GM23338 (cell line): ENCODE results near the gene PIK3R4.

ENCODE experiments used
- POLR2AphosphoS5 ChIP-seq: IDR thresholded peaks from 2 replicates; pipeline ENCODE4 v1.6.1; 2016; ENCODE audit warnings: antibody characterized with exemption, low read depth
- ZNF331 ChIP-seq: fragments of 250-450 bp; sonication (Bioruptor Pico); IDR thresholded peaks from 2 replicates; pipeline ENCODE4 v1.5.0; 2020; ENCODE audit warnings: low read depth, mild to moderate bottlenecking, moderate library complexity
- TF ChIP-seq, protein P1 (sequence below), 2 experiments: fragments of 200-600 bp in 1 of 2; sonication (generic) in 1 of 2; conservative IDR thresholded peaks; 2 replicates each; pipeline versions ENCODE4 v1.5.1 to v1.6.1; 2016 to 2017; ENCODE audit warnings: antibody characterized with exemption in 2 of 2, low read depth in 2 of 2, mild to moderate bottlenecking in 2 of 2, moderate library complexity in 1 of 2
- TF ChIP-seq, protein P2 (sequence below): IDR thresholded peaks from one replicate; pipeline ENCODE4 v1.6.1; 2018; ENCODE audit warnings: antibody characterized with exemption; ENCODE audit not compliant: unreplicated experiment

DNA sequence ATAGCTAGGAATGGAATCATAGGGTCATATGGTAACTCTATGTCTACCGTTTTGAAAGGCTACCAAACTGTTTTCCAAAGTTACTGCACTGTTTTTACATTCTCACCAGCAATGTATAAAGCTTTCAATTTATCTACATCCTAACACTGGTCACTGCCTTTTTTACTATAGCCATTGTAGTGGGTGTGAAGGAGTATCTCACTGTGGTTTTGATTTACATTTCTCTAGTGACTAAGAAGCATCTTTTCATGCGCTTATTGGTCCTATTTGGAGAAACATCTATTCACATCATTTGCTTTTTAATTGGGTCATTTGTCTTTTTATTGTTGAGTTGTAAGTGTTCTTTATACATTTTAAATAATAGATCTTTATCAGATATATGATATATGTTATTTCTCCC, 53.3 kb downstream of the PIK3R4 start:
- TF ChIP-seq, protein P1, sequence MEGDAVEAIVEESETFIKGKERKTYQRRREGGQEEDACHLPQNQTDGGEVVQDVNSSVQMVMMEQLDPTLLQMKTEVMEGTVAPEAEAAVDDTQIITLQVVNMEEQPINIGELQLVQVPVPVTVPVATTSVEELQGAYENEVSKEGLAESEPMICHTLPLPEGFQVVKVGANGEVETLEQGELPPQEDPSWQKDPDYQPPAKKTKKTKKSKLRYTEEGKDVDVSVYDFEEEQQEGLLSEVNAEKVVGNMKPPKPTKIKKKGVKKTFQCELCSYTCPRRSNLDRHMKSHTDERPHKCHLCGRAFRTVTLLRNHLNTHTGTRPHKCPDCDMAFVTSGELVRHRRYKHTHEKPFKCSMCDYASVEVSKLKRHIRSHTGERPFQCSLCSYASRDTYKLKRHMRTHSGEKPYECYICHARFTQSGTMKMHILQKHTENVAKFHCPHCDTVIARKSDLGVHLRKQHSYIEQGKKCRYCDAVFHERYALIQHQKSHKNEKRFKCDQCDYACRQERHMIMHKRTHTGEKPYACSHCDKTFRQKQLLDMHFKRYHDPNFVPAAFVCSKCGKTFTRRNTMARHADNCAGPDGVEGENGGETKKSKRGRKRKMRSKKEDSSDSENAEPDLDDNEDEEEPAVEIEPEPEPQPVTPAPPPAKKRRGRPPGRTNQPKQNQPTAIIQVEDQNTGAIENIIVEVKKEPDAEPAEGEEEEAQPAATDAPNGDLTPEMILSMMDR (conservative IDR thresholded peaks at IDR 0.05; ENCODE audit: low read depth in 2 of 2) = no peak
- TF ChIP-seq, protein P2, sequence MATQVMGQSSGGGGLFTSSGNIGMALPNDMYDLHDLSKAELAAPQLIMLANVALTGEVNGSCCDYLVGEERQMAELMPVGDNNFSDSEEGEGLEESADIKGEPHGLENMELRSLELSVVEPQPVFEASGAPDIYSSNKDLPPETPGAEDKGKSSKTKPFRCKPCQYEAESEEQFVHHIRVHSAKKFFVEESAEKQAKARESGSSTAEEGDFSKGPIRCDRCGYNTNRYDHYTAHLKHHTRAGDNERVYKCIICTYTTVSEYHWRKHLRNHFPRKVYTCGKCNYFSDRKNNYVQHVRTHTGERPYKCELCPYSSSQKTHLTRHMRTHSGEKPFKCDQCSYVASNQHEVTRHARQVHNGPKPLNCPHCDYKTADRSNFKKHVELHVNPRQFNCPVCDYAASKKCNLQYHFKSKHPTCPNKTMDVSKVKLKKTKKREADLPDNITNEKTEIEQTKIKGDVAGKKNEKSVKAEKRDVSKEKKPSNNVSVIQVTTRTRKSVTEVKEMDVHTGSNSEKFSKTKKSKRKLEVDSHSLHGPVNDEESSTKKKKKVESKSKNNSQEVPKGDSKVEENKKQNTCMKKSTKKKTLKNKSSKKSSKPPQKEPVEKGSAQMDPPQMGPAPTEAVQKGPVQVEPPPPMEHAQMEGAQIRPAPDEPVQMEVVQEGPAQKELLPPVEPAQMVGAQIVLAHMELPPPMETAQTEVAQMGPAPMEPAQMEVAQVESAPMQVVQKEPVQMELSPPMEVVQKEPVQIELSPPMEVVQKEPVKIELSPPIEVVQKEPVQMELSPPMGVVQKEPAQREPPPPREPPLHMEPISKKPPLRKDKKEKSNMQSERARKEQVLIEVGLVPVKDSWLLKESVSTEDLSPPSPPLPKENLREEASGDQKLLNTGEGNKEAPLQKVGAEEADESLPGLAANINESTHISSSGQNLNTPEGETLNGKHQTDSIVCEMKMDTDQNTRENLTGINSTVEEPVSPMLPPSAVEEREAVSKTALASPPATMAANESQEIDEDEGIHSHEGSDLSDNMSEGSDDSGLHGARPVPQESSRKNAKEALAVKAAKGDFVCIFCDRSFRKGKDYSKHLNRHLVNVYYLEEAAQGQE = no peak
- no peak for TF ChIP-seq POLR2AphosphoS5
- TF ChIP-seq ZNF331 (CRISPR knock-in tag) = no peak
